Transverse colon (tissue), 4 donors: ENCODE data around the gene ENAH. TPM values are rescaled to one million over a fixed set of nuclear protein-coding genes. Genes with fewer than 3 reads are reported as not detected.
"Not testable (repeated sequence)": the region's sequence is repeated elsewhere in the genome, so short reads cannot be mapped to it uniquely, and the experiment has no call there.

ENCODE experiments used
- DNase-seq: peaks from one replicate; pipeline ENCODE4 v3.0.0-alpha.2; 2019
- H3K27ac ChIP-seq, 4 donors: fragments of 200-600 bp; sonication (generic); 2 replicates each; pipeline ENCODE4 v1.5.1; 2016 to 2018; ENCODE audit warnings: inconsistent platforms in 4 of 4
- H3K27me3 ChIP-seq: fragments of 200-600 bp; sonication (generic); 2 replicates; pipeline ENCODE4 v1.5.1; 2017; ENCODE audit warnings: inconsistent platforms
- H3K36me3 ChIP-seq, 4 donors: fragments of 200-600 bp; sonication (generic); 2 replicates each; pipeline ENCODE4 v1.5.1; 2017 to 2019; ENCODE audit warnings: inconsistent platforms in 4 of 4
- H3K4me1 ChIP-seq, 4 donors: fragments of 200-600 bp; sonication (generic); 2 replicates each; pipeline ENCODE4 v1.5.1; 2017 to 2020; ENCODE audit warnings: inconsistent platforms in 4 of 4
- H3K4me3 ChIP-seq, 4 donors: fragments of 200-600 bp; sonication (generic); 1 replicate in 1 of 4; 2 replicates in 3 of 4; pipeline versions ENCODE4 v1.5.1 to v1.6.1; 2017 to 2019; ENCODE audit warnings: inconsistent platforms in 4 of 4
- H3K9me3 ChIP-seq, 2 donors: fragments of 200-600 bp; sonication (generic); 2 replicates each; pipeline ENCODE4 v1.5.1; 2017 to 2019; ENCODE audit warnings: inconsistent platforms in 2 of 2
- EP300 ChIP-seq: sonication (generic); formaldehyde crosslinking; IDR thresholded peaks from one replicate; pipeline ENCODE4 v1.6.1; 2017; ENCODE audit warnings: antibody characterized with exemption, low read depth
- POLR2A ChIP-seq: fragments of 450-650 bp; IDR thresholded peaks from one replicate; pipeline ENCODE4 v1.6.1; 2016; ENCODE audit warnings: antibody characterized with exemption, mild to moderate bottlenecking, moderate library complexity
- POLR2AphosphoS5 ChIP-seq, 3 donors: sonication (generic); formaldehyde crosslinking; IDR thresholded peaks; one replicate each; pipeline ENCODE4 v1.6.1; 2016; ENCODE audit warnings: antibody characterized with exemption in 3 of 3
- WGBS, 2 donors: methylation state at CpG; one replicate each; pipeline ENCODE4 v1.1.5; 2018; ENCODE audit warnings: low coverage in 1 of 2; 5-methylcytosine and 5-hydroxymethylcytosine counted together
- in situ Hi-C, 4 donors: fragments of 200-750 bp; cut with MboI; loops; one replicate each; pipeline versions ENCODE4 v1.15.0 to v1.15.1; 2017; ENCODE audit warnings: low sequenced_read_pairs in 3 of 4, low pct_ligation_motif_present in 1 of 4, low pct_unique_long_range_greater_than_20kb in 1 of 4
- intact Hi-C: fragments of 100-400 bp; cut with DNase I; formaldehyde crosslinking; loops from one replicate; pipeline ENCODE4 v1.15.1; 2023; ENCODE audit warnings: low total_unique reads
- total RNA-seq, 4 donors: library from RNA; depleted of rRNA; stranded (reverse); fragments of >200 nt; gene quantifications; one replicate each; pipeline ENCODE4 v1.1.0, GENCODE V29; 2016
- TF ChIP-seq, protein P1 (sequence below), 5 experiments: fragments of 200-600 bp in 3 of 5; fragments of 450-650 bp in 2 of 5; sonication (generic) in 3 of 5; IDR thresholded peaks; 1 replicate in 2 of 5; 2 replicates in 3 of 5; pipeline ENCODE4 v1.5.1; 2016 to 2017; ENCODE audit warnings: antibody characterized with exemption in 5 of 5, inconsistent platforms in 3 of 5, mild to moderate bottlenecking in 2 of 5, moderate library complexity in 1 of 5

ENAH gene
- total RNA-seq, 4 donors from 2014 or later: 14.7 to 140 (median 33.9) TPM

DNA sequence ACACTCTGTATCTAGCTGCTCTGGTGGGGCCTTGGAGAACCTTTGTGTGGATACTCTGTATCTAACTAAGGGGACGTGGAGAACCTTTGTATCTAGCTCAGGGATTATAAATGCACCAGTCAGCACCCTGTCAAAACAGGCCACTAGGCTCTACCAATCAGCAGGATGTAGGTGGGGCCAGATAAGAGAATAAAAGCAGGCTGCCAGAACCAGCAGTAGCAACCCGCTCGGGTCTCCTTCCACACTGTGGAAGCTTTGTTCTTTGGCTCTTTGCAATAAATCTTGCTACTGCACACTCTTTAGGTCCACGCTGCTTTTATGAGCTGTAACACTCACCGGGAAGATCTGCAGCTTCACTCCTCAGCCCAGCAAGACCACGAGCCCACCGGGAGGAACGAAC lies 179.7 kb downstream of the ENAH start:
- H3K27me3 ChIP-seq, DNase-seq, intact Hi-C loops, H3K4me3 ChIP-seq, H3K36me3 ChIP-seq, H3K9me3 ChIP-seq: not testable (repeated sequence)
- WGBS, 2 donors: 35 to 40% methylated on average over 2 to 8 of the region's 8 CpGs
- in situ Hi-C loops: loop anchor here in 3 of 4 donors (10.0 kb wide), 2 partner anchors 502 to 512 kb away; no protein-coding TSS in a partner anchor
- Histone ChIP-seq H3K4me1 (peaks cover 12 to 26% (median 17%) of the 10 kb centered on the region in 4 donors), H3K27ac (peak overlapping the region in 3 of 4 donors; percentile 45 to 59 (median 52))
- peak in 1 of 3 donors; percentile 16 for TF ChIP-seq POLR2AphosphoS5 (IDR thresholded peaks at IDR 0.05)

DNA sequence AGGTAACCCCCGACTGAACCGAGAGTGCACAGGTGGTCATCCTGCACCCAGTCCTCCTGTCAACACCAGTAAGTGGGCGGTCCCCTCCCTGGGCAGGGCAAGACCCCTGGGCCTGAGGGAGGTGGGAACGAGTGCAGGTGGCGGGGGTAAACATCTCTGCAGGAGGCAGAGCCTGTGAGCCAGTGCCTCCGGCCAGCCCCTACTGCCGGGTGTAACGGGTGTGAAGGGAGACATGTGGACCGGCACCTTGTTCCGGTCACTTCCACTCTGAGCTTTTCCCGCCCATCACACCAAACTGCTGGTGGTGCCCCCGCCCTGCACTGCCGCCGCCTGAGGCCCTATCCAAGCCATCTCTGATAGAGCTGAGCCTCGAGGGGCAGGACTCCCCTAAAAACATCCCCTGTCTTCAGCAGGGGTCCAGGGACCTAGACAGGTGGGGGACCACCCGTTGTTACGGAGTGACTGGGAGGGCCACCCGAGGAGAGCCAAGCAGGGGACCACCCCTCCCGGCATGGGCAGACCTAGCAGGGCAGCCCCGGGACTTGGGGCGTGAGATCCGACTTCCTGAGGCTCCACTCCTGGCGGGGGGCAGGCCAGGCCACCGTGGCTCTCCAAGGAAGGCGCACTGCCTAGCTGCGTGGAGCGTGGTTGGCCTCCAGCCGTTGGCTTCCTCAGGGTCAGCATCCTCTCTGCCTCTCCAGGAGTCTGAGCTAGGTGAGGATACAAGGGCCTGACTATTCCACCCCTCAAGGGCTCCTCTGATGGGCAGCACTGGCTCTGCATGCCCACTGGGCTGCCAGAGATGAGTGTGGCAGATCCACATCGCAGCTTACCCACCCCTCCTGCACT lies 181.2 kb downstream of the ENAH start:
- Histone ChIP-seq H3K9me3 (no peaks in the 10 kb centered on the region), H3K27ac (no peak overlapping the region), H3K36me3 (no peaks in the 10 kb centered on the region), H3K4me1 (peaks cover 14 to 30% (median 27%) of the 10 kb centered on the region in 4 donors), H3K27me3 (no peaks in the 10 kb centered on the region), H3K4me3 (no peak overlapping the region)
- WGBS, 2 donors: 91% methylated on average over 29 of the region's 29 CpGs; no CpG with 5 or more reads in 1 of the 2 donors
- intact Hi-C loops: no loop called here
- in situ Hi-C loops: loop anchor here in 3 of 4 donors (10.0 kb wide), 2 partner anchors 503 to 513 kb away; no protein-coding TSS in a partner anchor
- no peak for DNase-seq
- TF ChIP-seq EP300 (no peak), POLR2AphosphoS5 (IDR thresholded peaks at IDR 0.05) (no peak), POLR2A (no peak)
- TF ChIP-seq, protein P1, sequence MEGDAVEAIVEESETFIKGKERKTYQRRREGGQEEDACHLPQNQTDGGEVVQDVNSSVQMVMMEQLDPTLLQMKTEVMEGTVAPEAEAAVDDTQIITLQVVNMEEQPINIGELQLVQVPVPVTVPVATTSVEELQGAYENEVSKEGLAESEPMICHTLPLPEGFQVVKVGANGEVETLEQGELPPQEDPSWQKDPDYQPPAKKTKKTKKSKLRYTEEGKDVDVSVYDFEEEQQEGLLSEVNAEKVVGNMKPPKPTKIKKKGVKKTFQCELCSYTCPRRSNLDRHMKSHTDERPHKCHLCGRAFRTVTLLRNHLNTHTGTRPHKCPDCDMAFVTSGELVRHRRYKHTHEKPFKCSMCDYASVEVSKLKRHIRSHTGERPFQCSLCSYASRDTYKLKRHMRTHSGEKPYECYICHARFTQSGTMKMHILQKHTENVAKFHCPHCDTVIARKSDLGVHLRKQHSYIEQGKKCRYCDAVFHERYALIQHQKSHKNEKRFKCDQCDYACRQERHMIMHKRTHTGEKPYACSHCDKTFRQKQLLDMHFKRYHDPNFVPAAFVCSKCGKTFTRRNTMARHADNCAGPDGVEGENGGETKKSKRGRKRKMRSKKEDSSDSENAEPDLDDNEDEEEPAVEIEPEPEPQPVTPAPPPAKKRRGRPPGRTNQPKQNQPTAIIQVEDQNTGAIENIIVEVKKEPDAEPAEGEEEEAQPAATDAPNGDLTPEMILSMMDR (IDR thresholded peaks at IDR 0.05): no peak

DNA sequence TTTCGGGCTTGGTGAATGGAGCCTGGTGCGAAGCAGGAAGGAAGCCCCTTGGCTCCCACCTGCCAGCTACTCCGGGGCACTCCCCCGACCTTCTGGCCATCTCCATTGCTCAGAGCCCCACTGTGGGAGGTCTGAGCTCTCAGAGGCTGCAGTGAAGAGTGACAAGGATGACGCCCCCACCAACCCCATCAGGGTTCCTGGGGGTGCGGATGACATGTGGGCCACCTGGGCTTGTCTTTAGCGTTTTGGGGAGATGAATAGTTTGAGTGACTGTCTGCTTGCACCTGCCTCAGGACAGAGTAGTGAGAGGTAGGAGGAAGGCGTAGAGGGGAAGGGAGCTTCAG lies 181.8 kb downstream of the ENAH start:
- peak overlapping the region in 3 of 4 donors; percentile 40 to 61 (median 50) for H3K27ac ChIP-seq
- TF ChIP-seq, protein P1 (IDR thresholded peaks at IDR 0.05): no peak
- TF ChIP-seq POLR2AphosphoS5 (IDR thresholded peaks at IDR 0.05) (no peak), EP300 (no peak), POLR2A (no peak)
- 60 to 75% methylated on average over 1 to 8 of the region's 8 CpGs for WGBS, 2 donors
- peaks cover 14 to 30% (median 28%) of the 10 kb centered on the region in 4 donors for H3K4me1 ChIP-seq
- no peaks in the 10 kb centered on the region for H3K27me3 ChIP-seq
- H3K36me3 ChIP-seq: no peaks in the 10 kb centered on the region
- no peak overlapping the region for H3K4me3 ChIP-seq
- in situ Hi-C loops (loop anchor here in 3 of 4 donors (10.0 kb wide), 2 partner anchors 504 to 514 kb away; no protein-coding TSS in a partner anchor), intact Hi-C loops (no loop called here)
- no peak for DNase-seq
- H3K9me3 ChIP-seq: no peaks in the 10 kb centered on the region

DNA sequence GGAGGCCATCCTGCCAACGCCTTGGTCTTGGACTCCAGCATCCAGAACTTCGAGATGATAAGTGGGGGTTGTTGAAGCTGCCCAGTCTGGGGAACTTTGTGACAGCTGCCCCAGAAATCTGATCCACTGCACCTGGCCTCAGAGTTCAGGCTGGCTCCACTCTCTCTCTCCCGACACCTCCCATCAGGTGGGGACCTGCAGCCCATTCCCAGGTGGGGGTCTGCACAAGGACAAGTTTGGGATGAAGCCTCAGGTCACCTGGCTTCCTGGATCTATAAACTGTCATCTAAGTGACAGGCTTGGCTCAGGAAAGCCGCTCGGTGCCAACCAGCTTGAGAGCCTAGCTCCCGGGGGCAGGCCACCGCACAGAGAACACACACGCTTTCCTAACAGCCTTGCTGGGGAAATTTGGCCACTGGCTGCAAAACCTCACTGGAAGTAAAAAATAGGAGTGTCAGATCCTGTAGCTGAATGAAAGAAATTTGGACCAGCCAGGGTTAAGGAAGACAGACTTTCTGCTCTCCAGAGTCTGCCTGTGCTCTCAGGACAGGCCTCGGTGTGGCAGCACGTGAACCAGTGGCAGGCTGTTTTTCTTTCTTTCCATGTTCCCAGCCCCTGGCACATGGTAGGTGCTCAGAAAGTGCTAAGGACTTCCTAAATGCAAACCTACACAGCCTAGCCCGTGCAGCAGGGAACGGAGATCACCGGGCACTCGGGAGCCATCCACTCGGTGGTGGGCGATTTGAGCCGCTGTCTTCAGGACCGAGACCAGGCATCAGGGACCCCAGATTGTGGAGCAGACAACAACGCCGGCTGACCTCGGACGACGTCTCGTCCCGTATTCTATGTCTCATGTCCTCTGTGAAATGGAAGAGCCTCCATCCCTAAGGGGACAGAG lies 182.5 kb downstream of the ENAH start:
- peaks cover 17 to 35% (median 31%) of the 10 kb centered on the region in 4 donors for H3K4me1 ChIP-seq
- intact Hi-C loops (no loop called here), in situ Hi-C loops (loop anchor here in 3 of 4 donors (10.0 kb wide), 2 partner anchors 504 to 514 kb away; no protein-coding TSS in a partner anchor)
- no peaks in the 10 kb centered on the region for H3K9me3 ChIP-seq
- TF ChIP-seq EP300 (no peak), POLR2A (no peak), POLR2AphosphoS5 (IDR thresholded peaks at IDR 0.05) (no peak)
- TF ChIP-seq, protein P1 (IDR thresholded peaks at IDR 0.05): no peak
- H3K27me3 ChIP-seq: no peaks in the 10 kb centered on the region
- H3K4me3 ChIP-seq: no peak overlapping the region
- peak overlapping the region in 3 of 4 donors; percentile 40 to 61 (median 50) for H3K27ac ChIP-seq
- 87% methylated on average over 25 of the region's 25 CpGs; no CpG with 5 or more reads in 1 of the 2 donors for WGBS, 2 donors
- DNase-seq: no peak
- no peaks in the 10 kb centered on the region for H3K36me3 ChIP-seq
